NB4 (cell line): ENCODE measurements around the gene NPAS3.

Source experiments
- MYC ChIP-seq: IDR thresholded peaks from 2 replicates; pipeline ENCODE4 v1.6.1; 2011; ENCODE audit warnings: low read depth, low read length
- POLR2A ChIP-seq: IDR thresholded peaks from 2 replicates; pipeline ENCODE4 v1.6.1; 2011; ENCODE audit warnings: mild to moderate bottlenecking; ENCODE audit not compliant: insufficient read length; ENCODE audit errors: extremely low read depth
- TF ChIP-seq, protein P1 (sequence below): IDR thresholded peaks from one replicate; pipeline ENCODE4 v1.5.1; 2012; ENCODE audit warnings: low read depth, low read length
- TF ChIP-seq, protein P2 (sequence below): IDR thresholded peaks from 2 replicates; pipeline ENCODE4 v1.6.1; 2011; ENCODE audit warnings: low read depth, low read length

DNA sequence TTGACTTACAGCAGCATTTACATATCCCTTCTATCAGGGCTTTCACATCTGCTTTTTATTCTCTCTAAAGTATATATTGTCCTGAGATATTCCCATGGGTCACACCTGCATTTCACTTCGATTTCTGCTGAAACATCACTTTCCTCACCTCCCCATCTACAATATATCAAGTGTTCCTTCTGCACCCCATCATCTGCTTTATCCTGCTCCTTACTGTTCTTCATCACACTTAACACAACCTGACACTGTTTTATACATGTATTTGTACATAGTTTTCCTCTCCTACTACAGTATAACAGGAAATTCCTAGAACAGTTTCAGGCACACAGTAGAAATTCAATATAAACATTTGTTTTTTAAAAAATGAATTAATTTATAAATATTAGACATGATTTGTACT is 809.1 kb downstream of the NPAS3 start:
- TF ChIP-seq POLR2A (no peak), MYC (no peak)
- TF ChIP-seq, protein P1, sequence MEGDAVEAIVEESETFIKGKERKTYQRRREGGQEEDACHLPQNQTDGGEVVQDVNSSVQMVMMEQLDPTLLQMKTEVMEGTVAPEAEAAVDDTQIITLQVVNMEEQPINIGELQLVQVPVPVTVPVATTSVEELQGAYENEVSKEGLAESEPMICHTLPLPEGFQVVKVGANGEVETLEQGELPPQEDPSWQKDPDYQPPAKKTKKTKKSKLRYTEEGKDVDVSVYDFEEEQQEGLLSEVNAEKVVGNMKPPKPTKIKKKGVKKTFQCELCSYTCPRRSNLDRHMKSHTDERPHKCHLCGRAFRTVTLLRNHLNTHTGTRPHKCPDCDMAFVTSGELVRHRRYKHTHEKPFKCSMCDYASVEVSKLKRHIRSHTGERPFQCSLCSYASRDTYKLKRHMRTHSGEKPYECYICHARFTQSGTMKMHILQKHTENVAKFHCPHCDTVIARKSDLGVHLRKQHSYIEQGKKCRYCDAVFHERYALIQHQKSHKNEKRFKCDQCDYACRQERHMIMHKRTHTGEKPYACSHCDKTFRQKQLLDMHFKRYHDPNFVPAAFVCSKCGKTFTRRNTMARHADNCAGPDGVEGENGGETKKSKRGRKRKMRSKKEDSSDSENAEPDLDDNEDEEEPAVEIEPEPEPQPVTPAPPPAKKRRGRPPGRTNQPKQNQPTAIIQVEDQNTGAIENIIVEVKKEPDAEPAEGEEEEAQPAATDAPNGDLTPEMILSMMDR, result no peak
- TF ChIP-seq, protein P2, sequence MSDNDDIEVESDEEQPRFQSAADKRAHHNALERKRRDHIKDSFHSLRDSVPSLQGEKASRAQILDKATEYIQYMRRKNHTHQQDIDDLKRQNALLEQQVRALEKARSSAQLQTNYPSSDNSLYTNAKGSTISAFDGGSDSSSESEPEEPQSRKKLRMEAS, result no peak
